GM21529 (cell line): Measurements from ENCODE around the gene IL6.
"Not testable (repeated sequence)": the region's sequence is repeated elsewhere in the genome, so short reads cannot be mapped to it uniquely, and the experiment has no call there.

ENCODE experiments used
- ATAC-seq: cut with Tn5 transposase; IDR thresholded peaks from one replicate; pipeline ENCODE4 v1.9.1; 2021; ENCODE audit not compliant: unreplicated experiment

IL6 gene

DNA sequence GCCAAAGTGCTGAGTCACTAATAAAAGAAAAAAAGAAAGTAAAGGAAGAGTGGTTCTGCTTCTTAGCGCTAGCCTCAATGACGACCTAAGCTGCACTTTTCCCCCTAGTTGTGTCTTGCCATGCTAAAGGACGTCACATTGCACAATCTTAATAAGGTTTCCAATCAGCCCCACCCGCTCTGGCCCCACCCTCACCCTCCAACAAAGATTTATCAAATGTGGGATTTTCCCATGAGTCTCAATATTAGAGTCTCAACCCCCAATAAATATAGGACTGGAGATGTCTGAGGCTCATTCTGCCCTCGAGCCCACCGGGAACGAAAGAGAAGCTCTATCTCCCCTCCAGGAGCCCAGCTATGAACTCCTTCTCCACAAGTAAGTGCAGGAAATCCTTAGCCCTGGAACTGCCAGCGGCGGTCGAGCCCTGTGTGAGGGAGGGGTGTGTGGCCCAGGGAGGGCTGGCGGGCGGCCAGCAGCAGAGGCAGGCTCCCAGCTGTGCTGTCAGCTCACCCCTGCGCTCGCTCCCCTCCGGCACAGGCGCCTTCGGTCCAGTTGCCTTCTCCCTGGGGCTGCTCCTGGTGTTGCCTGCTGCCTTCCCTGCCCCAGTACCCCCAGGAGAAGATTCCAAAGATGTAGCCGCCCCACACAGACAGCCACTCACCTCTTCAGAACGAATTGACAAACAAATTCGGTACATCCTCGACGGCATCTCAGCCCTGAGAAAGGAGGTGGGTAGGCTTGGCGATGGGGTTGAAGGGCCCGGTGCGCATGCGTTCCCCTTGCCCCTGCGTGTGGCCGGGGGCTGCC, at the start of gene IL6:
Gene IL6, plus strand, starts transcription at position 294 of the 807 bp plus-strand sequence. Its CDS starts 63 bp downstream, at position 357.
- ATAC-seq = no peak

DNA sequence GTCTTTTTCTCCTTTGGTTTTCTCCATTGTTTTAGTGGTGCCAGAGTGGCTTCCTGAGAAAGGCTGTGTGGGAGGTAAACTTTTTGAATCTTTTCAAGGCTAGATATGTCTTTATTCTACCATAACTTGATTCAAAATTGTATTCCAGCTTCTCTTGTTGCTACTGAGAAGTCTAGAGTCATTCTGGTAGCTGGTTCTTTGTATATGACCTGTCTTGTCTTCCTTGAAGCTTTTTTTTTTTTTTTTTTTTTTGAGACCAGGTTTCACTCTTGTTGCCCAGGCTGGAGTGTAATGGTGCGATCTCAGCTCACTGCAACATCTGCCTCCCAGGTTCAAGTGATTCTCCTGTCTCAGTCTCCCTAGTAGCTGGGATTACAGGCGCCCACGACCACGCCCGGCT, 49.7 kb upstream of the IL6 start:
- ATAC-seq = not testable (repeated sequence)

- ATAC-seq = no peak
Observed at GRCh38 chr7:22677680-22678079, 49.3 kb upstream of the IL6 start.

- ATAC-seq = no peak
Observed at GRCh38 chr7:22680482-22680911, 46.5 kb upstream of the IL6 start.

DNA sequence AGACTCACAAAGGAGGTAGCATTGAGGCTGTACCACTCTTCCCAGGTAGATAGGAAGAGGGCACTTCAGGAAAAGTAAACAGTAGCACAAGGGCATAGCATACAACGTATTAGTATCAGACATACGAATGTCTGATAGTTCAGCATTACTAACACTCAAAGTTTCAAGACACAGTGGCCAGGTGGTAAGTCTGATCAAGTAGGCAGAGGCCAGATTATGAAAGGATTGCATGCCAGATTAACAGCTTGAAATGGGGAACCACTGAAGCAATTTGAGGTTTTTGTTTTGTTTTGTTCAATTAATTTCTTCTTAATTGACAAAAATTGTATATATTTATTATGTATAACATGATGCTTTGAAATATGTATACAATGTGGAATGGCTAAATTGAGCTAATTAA, 45.7 kb upstream of the IL6 start:
- ATAC-seq = no peak

- ATAC-seq = no peak
Observed at GRCh38 chr7:22681852-22682657, 44.9 kb upstream of the IL6 start.

- ATAC-seq = no peak
Observed at GRCh38 chr7:22683379-22683778, 43.6 kb upstream of the IL6 start.

DNA sequence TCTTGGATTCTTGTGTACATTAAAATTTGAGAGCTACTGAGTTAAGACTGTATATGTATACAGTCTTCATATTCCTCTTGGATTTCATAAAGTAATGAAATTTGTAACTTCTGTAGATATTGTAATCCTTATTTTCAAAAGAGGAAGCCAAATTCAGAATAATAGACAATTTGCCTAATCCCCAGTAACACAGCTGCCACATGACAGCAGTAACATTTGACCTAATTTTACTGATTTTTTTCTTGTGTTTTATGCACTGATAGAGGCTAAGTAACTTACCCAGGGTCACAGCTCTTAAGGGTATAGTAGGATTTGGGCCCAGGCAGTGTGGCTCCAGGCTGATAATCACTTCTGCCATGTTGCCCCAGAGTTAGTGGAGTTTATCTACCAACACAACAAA, 40.4 kb upstream of the IL6 start:
- ATAC-seq = no peak

DNA sequence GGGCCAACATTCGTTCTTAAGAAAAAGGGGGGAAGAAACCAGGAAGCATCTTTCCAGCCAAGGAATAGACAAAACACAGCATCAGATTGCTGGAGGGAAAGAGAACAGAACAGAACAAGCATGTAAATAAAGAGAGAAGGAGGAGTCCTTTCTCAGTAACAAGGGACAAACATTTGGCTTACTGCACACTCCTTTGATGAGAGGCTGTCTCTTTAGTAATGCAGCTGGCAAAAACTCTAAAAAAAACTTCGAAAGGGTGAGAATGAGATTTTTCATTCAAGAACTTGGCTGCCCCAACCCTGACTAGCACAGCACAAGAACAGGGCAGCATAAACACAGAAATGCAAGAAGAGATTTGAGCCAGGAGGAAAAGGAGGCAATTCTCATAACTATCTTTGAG, 38.9 kb upstream of the IL6 start:
- ATAC-seq = no peak

DNA sequence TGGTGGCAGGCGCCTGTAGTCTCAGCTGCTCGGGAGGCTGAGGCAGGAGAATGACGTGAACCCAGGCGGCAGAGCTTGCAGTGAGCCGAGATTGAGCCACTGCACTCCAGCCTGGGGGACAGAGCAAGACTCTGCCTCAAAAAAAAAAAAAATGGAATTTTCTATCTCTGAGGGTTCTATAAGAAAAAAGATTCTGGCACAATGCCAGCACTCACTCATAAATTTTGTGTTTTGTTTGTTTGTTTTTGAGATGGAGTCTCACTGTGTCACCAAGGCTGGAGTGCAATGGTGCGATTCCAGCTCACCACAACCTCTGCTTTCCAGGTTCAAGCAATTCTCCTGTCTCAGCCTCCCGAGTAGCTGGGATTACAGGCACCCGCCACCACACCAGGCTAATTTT, 38.1 kb upstream of the IL6 start:
- ATAC-seq = not testable (repeated sequence)

- peak; percentile 41 for ATAC-seq
Observed at GRCh38 chr7:22694597-22695207, 32.3 kb upstream of the IL6 start.

DNA sequence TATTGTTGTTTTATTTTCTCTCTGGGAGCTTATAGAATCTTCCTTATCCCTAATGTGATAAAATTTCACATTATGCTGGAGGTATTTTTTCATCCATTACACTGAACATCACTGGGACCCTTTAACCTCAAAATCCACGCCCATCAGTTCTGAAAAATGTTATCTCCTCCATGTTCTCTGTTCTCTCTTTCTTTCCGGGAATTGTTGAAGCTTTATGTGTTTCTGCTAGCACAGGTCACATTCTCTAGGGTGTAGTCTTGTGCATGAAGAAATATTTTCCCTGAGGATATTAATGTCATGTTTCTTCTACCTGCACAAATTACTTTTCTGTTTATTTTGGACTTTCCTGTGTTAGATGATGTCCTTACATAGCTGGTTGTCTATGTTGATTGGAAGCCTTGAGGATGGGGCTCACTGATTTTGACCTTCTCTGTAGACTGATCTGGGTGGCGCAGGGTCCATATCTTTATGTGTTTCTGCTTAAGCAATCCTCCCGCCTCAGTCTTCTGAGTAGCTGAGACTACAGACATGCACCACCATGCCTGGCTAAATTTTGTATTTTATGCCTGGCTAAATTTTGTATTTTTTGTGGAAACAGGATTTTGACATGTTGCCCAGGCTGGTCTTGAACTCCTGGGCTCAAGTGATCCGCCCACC, 31.4 kb upstream of the IL6 start:
- no peak for ATAC-seq

DNA sequence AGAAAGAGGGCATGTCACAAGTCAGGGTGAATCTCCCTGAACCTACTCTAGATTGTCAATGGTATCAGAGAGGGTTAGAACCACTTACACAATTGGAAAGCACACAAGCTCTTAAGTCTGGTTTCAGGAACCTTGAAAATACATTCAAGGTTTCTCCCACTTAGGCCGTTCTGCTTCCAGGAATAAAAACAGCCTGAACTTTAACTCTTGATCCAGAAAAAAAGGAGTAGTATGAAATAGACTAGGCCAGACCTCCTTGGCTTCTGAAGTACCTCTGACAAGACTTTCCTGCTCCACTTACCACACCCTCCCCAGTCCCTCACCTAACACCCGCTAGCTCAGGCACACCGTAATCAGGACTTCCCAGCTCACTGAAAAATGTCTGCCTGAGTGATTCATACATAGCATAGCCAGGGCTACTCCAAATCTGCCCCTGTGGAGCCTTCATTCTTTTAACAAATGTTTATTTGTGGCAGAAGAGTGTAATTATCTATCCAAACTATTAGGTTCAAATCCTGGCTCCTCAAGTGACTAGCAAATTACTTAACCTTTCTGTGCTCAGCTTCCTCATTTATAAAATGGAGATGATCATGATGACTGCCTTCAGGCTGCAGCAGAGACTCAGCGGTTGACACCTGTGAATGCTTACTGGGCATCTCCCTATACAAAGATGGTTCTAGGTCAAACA, 30.3 kb upstream of the IL6 start:
- ATAC-seq = no peak

- no peak for ATAC-seq
Observed at GRCh38 chr7:22697322-22697859, 29.6 kb upstream of the IL6 start.

DNA sequence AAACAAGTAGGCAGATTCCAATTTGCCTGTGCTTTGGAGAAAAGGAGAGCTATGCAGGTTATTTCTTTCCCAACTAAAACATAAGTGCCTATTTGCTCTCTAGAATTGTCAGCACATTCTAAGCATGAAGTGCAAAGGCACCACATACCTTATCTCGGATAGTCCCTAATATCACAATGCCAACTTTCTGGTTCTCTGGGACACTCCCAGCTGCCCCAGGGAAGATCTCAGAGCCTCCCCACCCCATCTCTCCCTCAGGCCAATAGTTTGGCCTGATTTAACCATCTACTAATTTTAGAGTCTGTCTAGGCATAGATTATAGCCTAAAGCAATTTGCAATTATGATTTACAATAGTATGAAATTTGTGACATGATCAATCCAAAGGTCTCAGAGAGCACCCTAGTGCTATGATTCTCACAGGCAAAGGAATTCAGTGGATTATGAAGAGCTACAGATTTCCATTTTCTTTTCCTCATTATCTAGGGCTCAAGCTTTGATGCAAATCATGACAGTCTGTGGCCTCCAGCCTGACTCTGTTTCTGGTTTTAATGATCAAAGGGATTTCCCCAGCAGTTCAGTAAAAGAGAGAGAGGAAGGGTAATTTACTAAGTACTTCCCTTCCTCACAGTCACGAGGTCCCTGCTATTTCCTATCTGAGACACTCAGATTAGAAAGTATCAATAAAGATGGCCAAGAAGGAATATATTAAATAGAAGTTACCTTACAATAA, 29.0 kb upstream of the IL6 start:
- ATAC-seq = peak; percentile 81

DNA sequence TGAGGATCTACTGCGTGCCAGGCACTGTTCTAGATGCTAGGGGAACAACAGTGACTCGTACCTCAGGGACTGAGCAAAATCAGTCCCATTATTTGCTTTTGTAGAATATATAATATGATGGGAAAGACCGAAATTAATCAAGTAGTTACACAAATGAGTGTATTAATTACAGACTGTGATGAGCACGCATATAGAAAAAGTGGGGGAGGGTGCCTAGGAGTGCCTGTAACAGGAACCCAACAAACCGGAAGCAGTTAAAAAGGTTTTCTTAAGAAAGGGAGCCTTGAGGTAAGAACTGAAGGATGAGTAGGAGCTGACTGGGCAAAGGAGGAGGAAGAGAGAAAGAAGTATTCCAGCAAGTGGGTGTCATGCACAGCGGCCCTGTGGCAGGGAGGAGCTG, 28.2 kb upstream of the IL6 start:
- ATAC-seq = no peak

DNA sequence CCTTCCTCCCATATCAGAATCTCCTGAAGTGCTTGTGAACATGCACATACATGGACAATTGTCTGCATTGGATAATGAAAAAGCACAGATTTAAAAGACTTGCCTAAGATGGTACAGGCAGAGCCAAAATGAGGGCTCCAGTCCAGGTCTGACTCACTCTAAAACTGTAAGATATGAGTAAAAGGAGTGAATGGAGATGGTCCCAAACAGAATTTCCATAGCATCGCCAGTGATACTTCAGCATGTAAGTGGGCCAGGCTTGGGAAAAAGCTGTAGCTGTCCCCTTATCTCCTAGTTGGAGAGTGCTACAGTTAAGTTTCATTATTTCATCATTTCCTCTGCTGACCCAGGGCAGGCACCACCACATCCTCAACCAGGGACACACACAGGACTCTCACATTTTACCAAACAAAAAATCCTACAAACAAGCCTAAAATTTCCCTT, 26.4 kb upstream of the IL6 start:
- no peak for ATAC-seq

DNA sequence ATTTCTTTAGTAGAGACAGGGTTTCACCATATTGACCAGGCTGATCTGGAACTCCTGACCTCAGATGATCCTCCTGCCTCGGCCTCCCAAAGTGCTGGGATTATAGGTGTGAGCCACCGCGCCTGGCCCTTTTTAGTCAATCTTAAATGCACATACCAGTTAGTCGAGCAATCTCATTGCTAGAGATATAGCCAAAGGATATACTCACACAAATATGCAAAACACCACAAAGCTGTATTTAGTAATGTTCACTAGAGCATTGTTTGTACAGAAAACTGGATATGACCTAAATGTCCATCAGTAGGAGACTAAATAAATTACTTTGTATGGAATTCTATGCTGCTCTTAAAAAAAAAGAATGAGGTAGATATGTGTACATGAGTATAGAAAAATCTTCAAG, 24.5 kb upstream of the IL6 start:
- ATAC-seq = no peak

- ATAC-seq = not testable (repeated sequence)
Observed at GRCh38 chr7:22703107-22703855, 23.7 kb upstream of the IL6 start.
